Measurements from ENCODE around the gene PIP4K2A.

DNA sequence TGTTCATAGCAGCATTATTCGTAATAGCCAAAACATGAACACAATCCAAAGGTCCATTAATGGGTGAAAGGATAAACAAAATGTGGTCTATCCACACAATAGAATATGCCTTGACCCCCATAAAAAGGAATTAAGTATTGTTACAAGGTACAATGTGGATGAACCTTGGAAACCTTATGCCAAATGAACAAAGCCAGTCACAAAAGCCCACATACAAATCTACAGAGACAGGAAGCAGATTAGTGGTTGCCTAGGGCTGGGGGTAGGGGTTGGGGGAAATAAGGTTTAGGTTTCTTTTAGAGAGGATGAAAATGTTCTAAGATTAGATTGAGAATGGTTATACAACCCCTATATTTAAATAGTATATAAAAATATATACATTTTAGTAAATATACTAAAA, 34.8 kb downstream of the PIP4K2A start:
- TF ChIP-seq, protein P1, sequence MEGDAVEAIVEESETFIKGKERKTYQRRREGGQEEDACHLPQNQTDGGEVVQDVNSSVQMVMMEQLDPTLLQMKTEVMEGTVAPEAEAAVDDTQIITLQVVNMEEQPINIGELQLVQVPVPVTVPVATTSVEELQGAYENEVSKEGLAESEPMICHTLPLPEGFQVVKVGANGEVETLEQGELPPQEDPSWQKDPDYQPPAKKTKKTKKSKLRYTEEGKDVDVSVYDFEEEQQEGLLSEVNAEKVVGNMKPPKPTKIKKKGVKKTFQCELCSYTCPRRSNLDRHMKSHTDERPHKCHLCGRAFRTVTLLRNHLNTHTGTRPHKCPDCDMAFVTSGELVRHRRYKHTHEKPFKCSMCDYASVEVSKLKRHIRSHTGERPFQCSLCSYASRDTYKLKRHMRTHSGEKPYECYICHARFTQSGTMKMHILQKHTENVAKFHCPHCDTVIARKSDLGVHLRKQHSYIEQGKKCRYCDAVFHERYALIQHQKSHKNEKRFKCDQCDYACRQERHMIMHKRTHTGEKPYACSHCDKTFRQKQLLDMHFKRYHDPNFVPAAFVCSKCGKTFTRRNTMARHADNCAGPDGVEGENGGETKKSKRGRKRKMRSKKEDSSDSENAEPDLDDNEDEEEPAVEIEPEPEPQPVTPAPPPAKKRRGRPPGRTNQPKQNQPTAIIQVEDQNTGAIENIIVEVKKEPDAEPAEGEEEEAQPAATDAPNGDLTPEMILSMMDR (IDR thresholded peaks at IDR 0.05): no peak
- TF ChIP-seq POLR2A (IDR thresholded peaks at IDR 0.05): no peak
